T-helper 2 cell (primary cell): Measurements from ENCODE around the gene DLGAP1.
"Not testable (repeated sequence)": the region's sequence is repeated elsewhere in the genome, so short reads cannot be mapped to it uniquely, and the experiment has no call there.

Source experiments
- DNase-seq, 5 experiments: peaks; one replicate each; pipeline versions ENCODE4 v3.0.0 to v3.0.0-alpha.2; 2012 to 2022
- total RNA-seq, 2 donors: gene quantifications; one replicate each; lab custom pipeline; 2026; lab: John Stamatoyannopoulos, UW

DLGAP1 gene
- total RNA-seq: 0.31 to 0.34 reads per million in 2 donors

GRCh38 chr18:4455113-4455811 lies at the start of gene DLGAP1:
DLGAP1 (minus strand) TSS chr18:4455307.
- DNase-seq: peak in 1 of 5 experiments; percentile 5

DNA sequence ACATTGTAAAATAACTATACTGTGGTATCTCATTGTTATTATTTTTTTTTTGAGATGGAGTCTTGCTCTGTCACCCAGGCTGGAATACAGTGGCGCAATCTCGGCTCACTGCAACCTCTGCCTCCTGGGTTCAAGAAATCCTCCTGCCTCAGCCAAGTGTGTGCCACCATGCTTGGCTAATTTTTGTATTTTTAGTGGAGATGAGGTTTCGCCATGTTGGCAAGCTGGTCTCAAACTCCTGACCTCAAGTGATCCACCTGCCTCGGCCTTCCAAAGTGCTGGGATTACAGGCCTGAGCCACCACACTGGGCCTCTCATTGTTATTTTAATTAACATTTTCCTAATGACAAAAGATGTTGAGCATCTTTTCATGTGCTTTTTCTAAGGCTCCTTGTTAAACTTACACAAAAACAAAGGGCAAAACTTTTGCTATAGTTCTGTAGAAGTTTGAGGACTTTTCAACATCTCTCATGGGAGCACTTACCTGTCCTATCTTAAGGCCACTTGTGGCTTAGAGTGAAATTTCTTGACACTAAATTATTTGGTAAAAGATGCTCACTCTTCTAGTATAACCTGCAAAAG lies 39.7 kb upstream of the DLGAP1 start:
- not testable (repeated sequence) for DNase-seq

DNA sequence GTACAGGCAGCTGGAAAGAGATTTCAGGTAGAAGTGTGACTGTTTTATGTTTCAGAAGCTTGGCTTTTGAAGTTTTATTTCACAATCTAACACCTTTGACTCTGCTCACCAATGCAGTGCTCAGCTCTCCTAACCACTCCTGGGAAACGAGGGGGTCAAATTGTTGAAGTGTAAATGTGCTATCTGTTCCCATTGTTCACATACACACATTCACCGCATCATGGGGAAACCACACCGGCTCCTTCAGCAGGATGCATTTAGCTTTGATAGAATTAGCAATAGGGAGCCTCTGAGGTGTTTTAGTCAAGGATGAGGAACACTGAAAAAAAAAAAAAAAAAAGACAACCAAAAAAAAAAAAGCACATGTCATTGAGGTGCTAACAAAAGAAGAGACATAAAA lies 13.4 kb upstream of the DLGAP1 start:
- no peak for DNase-seq

- DNase-seq: no peak
Observed at GRCh38 chr18:4454537-4455112, 482 bp downstream of the DLGAP1 start.

DNA sequence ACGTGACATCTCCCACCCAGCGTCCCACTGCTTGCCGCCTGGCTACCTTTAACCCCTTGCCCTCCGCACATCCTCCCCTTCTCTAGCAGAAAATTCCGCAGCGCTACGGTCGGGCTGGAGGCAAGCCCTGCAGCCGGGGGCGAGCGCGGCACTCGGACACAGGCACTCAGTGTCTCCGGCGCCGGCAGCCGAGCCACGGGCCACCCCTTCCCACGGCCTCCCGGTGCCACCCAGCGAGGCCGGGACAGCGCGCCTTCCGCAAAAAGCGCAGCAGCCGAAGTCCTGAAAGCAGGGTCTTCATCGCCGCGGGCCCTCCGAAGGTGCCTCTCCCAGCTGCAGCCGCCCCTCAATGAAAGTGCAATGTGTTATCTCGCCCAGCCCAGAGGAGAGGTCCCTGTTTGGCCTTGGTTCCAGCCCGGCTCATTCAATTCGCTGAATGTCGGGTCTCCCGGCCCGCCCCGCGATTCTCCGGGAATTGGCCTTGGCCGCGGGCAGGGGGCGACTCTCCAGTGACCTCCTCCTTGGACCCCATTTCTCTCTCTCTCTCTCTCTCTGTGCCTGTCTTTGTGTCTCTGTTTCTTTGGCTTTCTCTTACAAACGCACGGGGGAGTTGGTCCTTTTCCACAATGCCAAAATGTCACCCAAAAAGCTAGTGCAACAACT lies 1.1 kb downstream of the DLGAP1 start:
- DNase-seq: no peak

DNA sequence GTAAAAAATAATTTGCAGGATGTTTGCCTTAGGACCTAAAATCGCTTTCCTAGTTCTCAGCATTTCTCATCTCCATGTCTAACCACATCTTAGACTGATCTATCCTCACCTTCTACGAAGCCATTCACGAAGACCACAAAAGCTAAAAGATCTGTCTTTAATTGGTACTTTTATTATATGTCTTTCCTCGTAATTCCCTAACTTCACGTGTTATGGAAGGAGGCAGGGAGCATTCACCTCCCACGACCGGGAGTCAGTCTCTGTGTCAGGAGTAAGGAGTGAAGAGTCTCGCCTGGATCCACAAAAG lies 1.6 kb downstream of the DLGAP1 start:
- no peak for DNase-seq

DNA sequence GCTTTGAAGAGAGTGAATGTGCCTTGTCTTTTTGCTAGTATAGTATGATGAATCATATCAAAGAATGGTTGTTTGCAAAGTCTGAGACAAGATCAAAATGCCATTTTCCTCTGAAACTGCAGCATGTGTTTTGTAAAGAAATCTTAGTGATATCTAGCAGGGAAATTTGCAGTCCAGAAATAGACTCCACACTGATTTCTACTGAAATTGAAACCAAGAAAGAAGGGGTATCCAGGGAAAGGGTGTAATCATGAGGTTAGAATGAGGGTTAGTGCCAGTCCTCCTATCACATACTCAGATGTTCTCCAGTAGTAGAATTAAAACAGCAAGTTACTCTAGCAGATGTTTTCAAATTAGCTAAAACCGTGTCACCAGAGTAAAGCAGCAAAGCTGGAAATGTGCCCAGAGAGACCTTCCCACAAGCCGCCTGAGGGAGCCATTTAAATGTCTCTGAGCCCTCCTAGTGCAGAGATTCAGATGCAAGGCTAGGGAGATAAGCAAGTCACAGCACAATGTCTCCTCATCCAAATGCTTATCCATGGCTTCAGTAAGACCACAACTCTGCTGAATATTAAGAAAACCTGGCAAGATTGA lies 4.9 kb downstream of the DLGAP1 start:
- DNase-seq: no peak

- DNase-seq: no peak
Observed at GRCh38 chr18:4445902-4446301, 9.2 kb downstream of the DLGAP1 start.

- no peak for DNase-seq
Observed at GRCh38 chr18:4444306-4444705, 10.8 kb downstream of the DLGAP1 start.

- DNase-seq: no peak
Observed at GRCh38 chr18:4441098-4441497, 14.0 kb downstream of the DLGAP1 start.

DNA sequence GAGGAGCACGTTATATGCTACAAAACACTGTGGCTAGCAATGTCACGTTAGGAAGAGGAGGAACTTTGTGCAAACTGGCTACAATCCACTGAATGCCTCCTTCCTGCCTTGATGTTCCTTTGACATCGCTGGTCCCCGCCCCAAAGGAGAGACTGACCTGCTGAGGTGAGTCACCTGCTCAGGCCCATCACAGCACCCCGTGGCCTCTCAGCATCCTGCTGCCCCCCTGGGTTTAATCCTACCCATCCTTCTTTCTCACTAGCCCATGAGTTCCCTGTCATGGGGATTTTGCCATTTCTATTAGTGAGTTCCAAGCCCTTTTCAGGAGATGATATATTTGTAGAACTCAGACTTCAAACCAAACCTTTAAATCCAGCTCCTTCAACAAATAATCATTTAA lies 16.2 kb downstream of the DLGAP1 start:
- DNase-seq: no peak

- DNase-seq: no peak
Observed at GRCh38 chr18:4433717-4434116, 21.4 kb downstream of the DLGAP1 start.

GRCh38 chr18:4430836-4431235 lies 24.3 kb downstream of the DLGAP1 start:
- DNase-seq: no peak

DNA sequence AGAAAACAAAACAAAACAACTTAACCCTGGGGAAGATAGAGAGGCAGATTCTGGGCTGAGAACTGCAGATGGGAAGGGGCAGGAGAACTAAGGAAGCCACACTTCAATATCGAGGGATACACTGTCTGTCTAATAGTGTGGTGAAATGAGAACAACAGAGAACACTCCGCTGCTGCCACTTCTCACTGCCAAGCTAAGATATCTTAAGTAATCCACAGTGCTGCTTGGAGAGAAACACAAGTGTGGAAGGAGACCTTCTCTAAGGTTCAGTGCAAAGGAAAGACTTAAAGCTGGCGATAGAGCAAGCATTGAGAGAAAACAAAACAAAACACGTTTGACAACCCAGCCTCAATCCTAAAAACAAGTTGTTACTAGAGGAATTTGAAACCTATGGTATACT lies 37.4 kb downstream of the DLGAP1 start:
- DNase-seq: no peak

- no peak for DNase-seq
Observed at GRCh38 chr18:4416976-4417375, 38.1 kb downstream of the DLGAP1 start.

DNA sequence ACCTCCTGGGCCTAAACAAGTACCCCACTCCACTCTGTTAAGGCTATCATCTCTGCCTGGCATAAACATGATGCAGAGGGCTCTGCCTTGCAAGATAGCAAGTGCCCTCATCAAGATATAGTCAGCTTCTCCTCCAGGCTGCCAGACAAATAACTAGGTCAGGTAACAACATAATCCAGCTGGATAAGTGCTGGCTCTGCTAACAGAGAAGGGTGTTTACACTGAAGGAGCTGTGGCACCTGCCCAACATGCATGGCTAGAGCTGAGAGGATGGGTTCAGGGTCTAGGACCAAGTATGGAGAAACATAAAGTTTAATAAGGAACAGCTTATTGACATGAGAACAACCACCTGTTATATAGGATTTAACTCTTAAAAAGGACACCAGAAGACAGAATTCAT lies 42.8 kb downstream of the DLGAP1 start:
- no peak for DNase-seq

- DNase-seq: no peak
Observed at GRCh38 chr18:4406856-4407255, 48.3 kb downstream of the DLGAP1 start.

- no peak for DNase-seq
Observed at GRCh38 chr18:4405965-4406364, 49.1 kb downstream of the DLGAP1 start.

DNA sequence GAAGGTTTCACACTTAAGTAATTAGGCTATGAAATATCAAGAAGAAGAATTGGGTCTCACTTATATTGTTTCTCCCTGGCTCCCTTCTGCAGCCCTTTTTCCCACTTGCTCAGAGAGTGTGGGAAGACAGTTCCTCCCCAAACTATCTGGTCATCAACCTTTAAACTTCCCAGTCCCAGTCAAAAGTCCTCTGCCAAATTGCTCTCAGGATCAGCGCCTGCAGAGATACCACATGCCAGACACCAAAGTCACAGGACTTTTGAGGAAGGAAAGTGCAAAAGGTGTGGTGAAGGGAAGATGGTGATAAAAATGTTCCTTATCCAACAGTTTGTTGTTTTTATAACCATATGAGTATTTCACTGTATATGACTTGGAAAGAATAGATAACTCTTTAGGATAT lies 51.3 kb downstream of the DLGAP1 start:
- DNase-seq: no peak

- no peak for DNase-seq
Observed at GRCh38 chr18:4400911-4401310, 54.2 kb downstream of the DLGAP1 start.

DNA sequence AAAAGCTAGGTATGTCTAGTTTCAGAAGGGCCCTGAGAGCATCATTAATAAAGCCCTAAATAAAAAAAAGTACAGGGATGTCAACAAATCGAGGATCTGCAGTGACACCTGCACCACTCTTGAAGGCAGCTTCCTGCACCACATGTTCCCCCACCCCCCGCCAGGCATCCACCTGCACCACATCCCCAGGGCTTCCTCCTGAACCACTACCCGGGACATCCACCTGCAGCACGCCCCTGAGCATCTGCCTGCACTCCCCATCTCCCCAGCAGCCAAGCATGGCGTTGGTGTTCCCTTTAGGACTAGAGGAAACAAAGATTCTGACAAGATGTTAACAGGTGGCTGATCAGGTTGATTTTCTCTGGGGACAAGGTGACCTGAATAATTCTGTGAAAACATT lies 55.2 kb downstream of the DLGAP1 start:
- DNase-seq: no peak

DNA sequence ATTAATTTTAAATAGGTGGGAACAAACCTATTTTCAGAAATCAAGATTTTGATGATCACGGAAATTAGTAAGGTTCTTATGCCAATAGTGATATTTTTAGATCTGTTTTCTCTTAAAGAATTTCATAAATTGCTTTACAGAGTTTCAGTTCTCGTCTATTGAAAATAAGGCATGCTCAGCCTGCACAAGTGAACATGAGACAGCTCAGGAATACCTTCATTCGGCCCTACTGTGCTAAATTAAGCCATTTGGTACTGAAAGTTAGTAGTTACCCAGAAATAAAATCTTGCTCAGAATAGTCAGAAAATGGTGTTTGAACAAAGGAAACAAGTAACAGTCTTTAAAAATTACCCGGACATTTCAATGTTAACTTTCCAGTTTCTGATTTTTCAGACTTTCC lies 60.4 kb downstream of the DLGAP1 start:
- DNase-seq: no peak

DNA sequence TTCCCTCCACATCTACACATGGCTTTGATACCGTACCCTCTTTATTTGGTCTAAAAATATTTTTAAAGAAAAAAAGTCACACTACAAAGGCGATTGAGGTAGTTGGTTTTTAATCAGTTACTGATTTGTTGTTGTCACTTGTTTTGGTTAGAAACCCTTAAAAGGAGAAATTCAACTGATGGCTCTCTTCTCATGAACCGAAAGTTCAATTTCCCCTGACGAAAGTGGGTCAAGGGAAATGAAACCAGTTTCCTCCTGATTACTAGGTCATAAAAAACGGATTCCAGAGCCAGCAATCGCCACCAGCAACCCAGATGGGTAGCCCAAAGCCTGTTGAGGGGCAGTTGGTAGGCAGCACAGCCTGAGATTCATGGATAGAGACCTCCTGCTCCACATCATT lies 63.2 kb downstream of the DLGAP1 start:
- no peak for DNase-seq

DNA sequence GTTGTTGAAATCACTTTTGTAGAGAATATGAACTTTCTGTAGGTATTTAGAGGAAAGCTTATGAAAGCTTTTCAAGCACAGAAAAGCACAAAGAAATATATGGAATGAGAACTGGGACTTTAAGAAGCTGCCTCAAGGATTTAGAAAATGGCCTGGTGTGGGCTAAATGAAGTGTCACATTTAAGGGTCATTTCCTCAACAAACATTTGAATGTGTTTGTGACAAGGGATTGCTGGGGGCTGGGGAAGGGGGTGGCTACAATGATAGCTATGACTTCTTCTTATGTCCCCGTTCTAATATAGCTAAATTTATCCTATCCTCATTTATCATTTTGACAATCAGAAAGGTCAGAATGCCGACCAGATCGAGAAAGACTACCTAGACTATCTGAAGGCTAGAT lies 69.2 kb downstream of the DLGAP1 start:
- no peak for DNase-seq
